Lower leg skin (tissue), 4 donors: ENCODE measurements around the gene WSCD1. TPM values are rescaled to one million over a fixed set of nuclear protein-coding genes. Genes with fewer than 3 reads are reported as not detected.

Experiments used
- DNase-seq, 2 donors: peaks; one replicate each; pipeline ENCODE4 v3.0.0-alpha.2; 2019; ENCODE audit warnings: low spot score in 2 of 2
- H3K4me3 ChIP-seq: fragments of 200-600 bp; sonication (generic); 2 replicates; pipeline ENCODE4 v1.5.1; 2017; ENCODE audit warnings: mild to moderate bottlenecking, low read depth; ENCODE audit not compliant: poor library complexity, severe bottlenecking
- POLR2A ChIP-seq, 2 donors: fragments of 450-650 bp; IDR thresholded peaks; one replicate each; pipeline ENCODE4 v1.6.1; 2016 to 2017; ENCODE audit warnings: antibody characterized with exemption in 2 of 2, mild to moderate bottlenecking in 1 of 2, moderate library complexity in 1 of 2
- WGBS, 2 donors: methylation state at CpG; one replicate each; pipeline ENCODE4 v1.1.5; 2018; 5-methylcytosine and 5-hydroxymethylcytosine counted together
- intact Hi-C: fragments of 100-400 bp; cut with DNase I; formaldehyde crosslinking; loops from one replicate; pipeline ENCODE4 v1.15.0; 2023; ENCODE audit warnings: low total_unique reads
- total RNA-seq, 4 donors: library from RNA; depleted of rRNA; stranded (reverse); fragments of >200 nt; gene quantifications; one replicate each; pipeline ENCODE4 v1.1.0, GENCODE V29; 2016
- TF ChIP-seq, protein P1 (sequence below), 3 donors: fragments of 450-650 bp; IDR thresholded peaks; one replicate each; pipeline ENCODE4 v1.5.1; 2016; ENCODE audit warnings: antibody characterized with exemption in 3 of 3, mild to moderate bottlenecking in 3 of 3, moderate library complexity in 2 of 3

The WSCD1 gene
- total RNA-seq, 4 donors from 2014 or later: 2.5 to 5.3 (median 2.9) TPM

DNA sequence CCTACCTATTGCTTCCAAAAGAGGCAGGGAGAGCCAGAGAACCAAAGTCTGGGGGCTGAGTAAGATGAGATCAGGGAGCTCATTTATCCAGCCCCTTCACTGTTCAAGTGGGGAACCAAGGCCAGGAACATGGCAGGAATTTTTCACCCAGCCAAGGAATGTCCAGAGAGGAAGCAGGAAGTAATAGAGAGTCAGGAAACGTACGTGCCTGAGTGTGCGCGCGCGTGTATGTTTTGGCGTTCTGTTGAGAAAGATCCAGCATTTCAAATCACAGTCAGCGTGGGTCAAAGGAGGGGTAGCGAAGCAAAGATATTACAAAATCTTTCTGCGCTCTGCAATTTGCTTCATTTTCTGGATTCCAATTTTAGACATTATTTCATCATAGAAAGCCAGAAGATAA, 41.9 kb upstream of the WSCD1 start:
- intact Hi-C loops: no loop called here
- no peak overlapping the region for H3K4me3 ChIP-seq
- TF ChIP-seq, protein P1, sequence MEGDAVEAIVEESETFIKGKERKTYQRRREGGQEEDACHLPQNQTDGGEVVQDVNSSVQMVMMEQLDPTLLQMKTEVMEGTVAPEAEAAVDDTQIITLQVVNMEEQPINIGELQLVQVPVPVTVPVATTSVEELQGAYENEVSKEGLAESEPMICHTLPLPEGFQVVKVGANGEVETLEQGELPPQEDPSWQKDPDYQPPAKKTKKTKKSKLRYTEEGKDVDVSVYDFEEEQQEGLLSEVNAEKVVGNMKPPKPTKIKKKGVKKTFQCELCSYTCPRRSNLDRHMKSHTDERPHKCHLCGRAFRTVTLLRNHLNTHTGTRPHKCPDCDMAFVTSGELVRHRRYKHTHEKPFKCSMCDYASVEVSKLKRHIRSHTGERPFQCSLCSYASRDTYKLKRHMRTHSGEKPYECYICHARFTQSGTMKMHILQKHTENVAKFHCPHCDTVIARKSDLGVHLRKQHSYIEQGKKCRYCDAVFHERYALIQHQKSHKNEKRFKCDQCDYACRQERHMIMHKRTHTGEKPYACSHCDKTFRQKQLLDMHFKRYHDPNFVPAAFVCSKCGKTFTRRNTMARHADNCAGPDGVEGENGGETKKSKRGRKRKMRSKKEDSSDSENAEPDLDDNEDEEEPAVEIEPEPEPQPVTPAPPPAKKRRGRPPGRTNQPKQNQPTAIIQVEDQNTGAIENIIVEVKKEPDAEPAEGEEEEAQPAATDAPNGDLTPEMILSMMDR (IDR thresholded peaks at IDR 0.05): no peak
- no peak for TF ChIP-seq POLR2A (IDR thresholded peaks at IDR 0.05)
- 58 to 62% methylated on average over 10 of the region's 10 CpGs for WGBS, 2 donors
- no peak for DNase-seq

- TF ChIP-seq POLR2A (IDR thresholded peaks at IDR 0.05): no peak
- TF ChIP-seq, protein P1 (IDR thresholded peaks at IDR 0.05): no peak
- no peak overlapping the region for H3K4me3 ChIP-seq
- intact Hi-C loops: no loop called here
- DNase-seq: peak in 1 of 2 donors; percentile 76
- 63 to 64% methylated on average over 7 of the region's 7 CpGs for WGBS, 2 donors
These were observed 34.3 kb upstream of the WSCD1 start for GRCh38 chr17:6035801-6036394.

GRCh38 chr17:6040504-6040903, 29.7 kb upstream of the WSCD1 start:
- 84 to 92% methylated on average over 13 of the region's 13 CpGs for WGBS, 2 donors
- TF ChIP-seq POLR2A (IDR thresholded peaks at IDR 0.05): no peak
- TF ChIP-seq, protein P1 (IDR thresholded peaks at IDR 0.05): no peak
- intact Hi-C loops: no loop called here
- no peak overlapping the region for H3K4me3 ChIP-seq
- no peak for DNase-seq

- 68 to 75% methylated on average over 12 to 13 of the region's 13 CpGs for WGBS, 2 donors
- intact Hi-C loops: no loop called here
- no peak for DNase-seq
- no peak overlapping the region for H3K4me3 ChIP-seq
- TF ChIP-seq, protein P1 (IDR thresholded peaks at IDR 0.05): no peak
- TF ChIP-seq POLR2A (IDR thresholded peaks at IDR 0.05): no peak
These were observed 28.9 kb upstream of the WSCD1 start for GRCh38 chr17:6041246-6041645.

GRCh38 chr17:6043405-6043804, 26.8 kb upstream of the WSCD1 start:
- no peak overlapping the region for H3K4me3 ChIP-seq
- intact Hi-C loops: no loop called here
- 78 to 85% methylated on average over 2 of the region's 2 CpGs for WGBS, 2 donors
- no peak for TF ChIP-seq POLR2A (IDR thresholded peaks at IDR 0.05)
- TF ChIP-seq, protein P1 (IDR thresholded peaks at IDR 0.05): no peak
- no peak for DNase-seq

- WGBS, 2 donors: 88 to 89% methylated on average over 6 of the region's 6 CpGs
- no peak overlapping the region for H3K4me3 ChIP-seq
- DNase-seq: no peak
- intact Hi-C loops: no loop called here
- TF ChIP-seq, protein P1 (IDR thresholded peaks at IDR 0.05): no peak
- no peak for TF ChIP-seq POLR2A (IDR thresholded peaks at IDR 0.05)
These were observed 25.9 kb upstream of the WSCD1 start for GRCh38 chr17:6044261-6044660.
